Transverse colon (tissue), 4 donors: ENCODE results near the gene PDGFC.

ENCODE experiments used
- CTCF ChIP-seq, 5 experiments: fragments of 200-600 bp in 3 of 5; fragments of 450-650 bp in 2 of 5; sonication (generic) in 3 of 5; IDR thresholded peaks; 1 replicate in 2 of 5; 2 replicates in 3 of 5; pipeline ENCODE4 v1.5.1; 2016 to 2017; ENCODE audit warnings: antibody characterized with exemption in 5 of 5, inconsistent platforms in 3 of 5, mild to moderate bottlenecking in 2 of 5, moderate library complexity in 1 of 5
- POLR2A ChIP-seq: fragments of 450-650 bp; IDR thresholded peaks from one replicate; pipeline ENCODE4 v1.6.1; 2016; ENCODE audit warnings: antibody characterized with exemption, mild to moderate bottlenecking, moderate library complexity
- POLR2AphosphoS5 ChIP-seq, 3 donors: sonication (generic); formaldehyde crosslinking; IDR thresholded peaks; one replicate each; pipeline ENCODE4 v1.6.1; 2016; ENCODE audit warnings: antibody characterized with exemption in 3 of 3

DNA sequence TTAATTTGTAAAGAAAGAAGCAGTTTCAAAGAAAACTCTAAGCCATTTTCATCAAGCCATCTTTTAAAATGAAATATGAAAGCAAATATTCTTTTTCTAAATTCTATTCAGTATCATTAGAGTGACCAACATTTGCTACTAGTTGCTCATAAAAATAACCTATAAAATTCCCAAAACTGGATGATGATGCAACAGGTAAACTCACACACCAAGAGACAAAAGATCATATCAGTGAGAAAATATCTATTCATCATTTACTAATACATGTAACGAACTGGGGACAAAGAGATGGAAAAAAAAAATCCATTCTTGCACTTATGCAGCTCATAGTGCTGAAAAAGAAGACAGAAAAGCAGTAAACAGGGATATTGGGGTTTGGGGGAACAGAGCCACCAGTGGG is 48.1 kb downstream of the PDGFC start:
- TF ChIP-seq POLR2AphosphoS5 (IDR thresholded peaks at IDR 0.05) (no peak), CTCF (IDR thresholded peaks at IDR 0.05) (no peak), POLR2A (no peak)
